ENCODE data around the gene IQCN. TPM values are rescaled to one million over a fixed set of nuclear protein-coding genes. Genes with fewer than 3 reads are reported as not detected.

The IQCN gene
- total RNA-seq, 4 donors from 2014 or later = 5.7 to 17.0 (median 8.9) TPM

- TF ChIP-seq CTCF (IDR thresholded peaks at IDR 0.05) = no peak
- TF ChIP-seq POLR2A (IDR thresholded peaks at IDR 0.05) = no peak
- DNase-seq = peak; percentile 18 to 30
- no peaks in the 10 kb centered on the region for H3K36me3 ChIP-seq
- H3K9me3 ChIP-seq = no peaks in the 10 kb centered on the region
- H3K27me3 ChIP-seq = peaks cover 8% of the 10 kb centered on the region
- no peak overlapping the region for H3K4me3 ChIP-seq (replicated peaks in 1 of 3)
- peaks cover 7 to 25% of the 10 kb centered on the region in 2 donors for H3K4me1 ChIP-seq
- WGBS, 2 donors = 9% methylated on average over 10 of the region's 33 CpGs; no CpG with 5 or more reads in 1 of the 2 donors
- intact Hi-C loops (cut with DNase I) = no loop called here
- H3K27ac ChIP-seq = no peak overlapping the region
Measured at GRCh38 chr19:18220632-18221275, 53.5 kb downstream of the IQCN start.

- Histone ChIP-seq H3K36me3 (no peaks in the 10 kb centered on the region), H3K9me3 (no peaks in the 10 kb centered on the region), H3K4me3 (replicated peaks in 1 of 3) (no peak overlapping the region), H3K27ac (no peak overlapping the region), H3K27me3 (peaks cover 3% of the 10 kb centered on the region), H3K4me1 (peaks cover 5 to 18% of the 10 kb centered on the region in 2 donors)
- TF ChIP-seq POLR2A (IDR thresholded peaks at IDR 0.05) = no peak
- TF ChIP-seq CTCF (IDR thresholded peaks at IDR 0.05) = no peak
- intact Hi-C loops (cut with DNase I) = no loop called here
- DNase-seq = no peak
- WGBS, 2 donors = 71 to 84% methylated on average over 3 to 23 of the region's 28 CpGs
Measured at GRCh38 chr19:18219911-18220631, 54.2 kb downstream of the IQCN start.

DNA sequence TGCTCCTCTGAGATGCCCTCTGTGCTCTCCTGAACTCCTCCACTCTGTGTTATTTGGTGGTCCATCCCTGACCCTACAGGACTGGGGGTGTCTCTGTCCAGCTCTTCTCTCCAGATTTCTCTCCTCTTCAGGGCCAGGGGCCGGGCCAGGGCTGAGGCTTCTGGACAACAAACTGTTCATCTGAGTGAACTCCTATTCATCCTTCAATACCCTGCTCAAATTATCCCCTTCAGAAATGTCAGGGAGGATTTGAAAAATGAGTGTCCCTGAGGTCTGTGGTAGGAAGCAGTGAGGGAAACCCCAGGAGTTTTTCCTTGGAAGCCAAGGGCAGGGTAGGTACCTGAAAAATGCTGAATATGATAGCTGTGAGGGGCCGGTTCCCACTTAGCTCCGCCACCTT, 55.7 kb downstream of the IQCN start:
- no peaks in the 10 kb centered on the region for H3K36me3 ChIP-seq
- intact Hi-C loops (cut with DNase I) = no loop called here
- TF ChIP-seq POLR2A (IDR thresholded peaks at IDR 0.05) (no peak), CTCF (IDR thresholded peaks at IDR 0.05) (no peak)
- H3K9me3 ChIP-seq = no peaks in the 10 kb centered on the region
- peaks cover 0 to 9% of the 10 kb centered on the region in 2 donors for H3K4me1 ChIP-seq
- 87 to 89% methylated on average over 3 of the region's 3 CpGs for WGBS, 2 donors
- H3K27me3 ChIP-seq = no peaks in the 10 kb centered on the region
- H3K27ac ChIP-seq = no peak overlapping the region
- no peak overlapping the region for H3K4me3 ChIP-seq (replicated peaks in 1 of 3)
- DNase-seq = no peak

GRCh38 chr19:18218159-18218558, 56.1 kb downstream of the IQCN start:
- Histone ChIP-seq H3K27ac (no peak overlapping the region), H3K36me3 (no peaks in the 10 kb centered on the region), H3K4me3 (replicated peaks in 1 of 3) (no peak overlapping the region), H3K27me3 (no peaks in the 10 kb centered on the region), H3K4me1 (peaks cover 0 to 9% of the 10 kb centered on the region in 2 donors), H3K9me3 (no peaks in the 10 kb centered on the region)
- 88 to 89% methylated on average over 6 to 10 of the region's 17 CpGs for WGBS, 2 donors
- DNase-seq = no peak
- intact Hi-C loops (cut with DNase I) = no loop called here
- TF ChIP-seq POLR2A (IDR thresholded peaks at IDR 0.05) (no peak), CTCF (IDR thresholded peaks at IDR 0.05) (no peak)

DNA sequence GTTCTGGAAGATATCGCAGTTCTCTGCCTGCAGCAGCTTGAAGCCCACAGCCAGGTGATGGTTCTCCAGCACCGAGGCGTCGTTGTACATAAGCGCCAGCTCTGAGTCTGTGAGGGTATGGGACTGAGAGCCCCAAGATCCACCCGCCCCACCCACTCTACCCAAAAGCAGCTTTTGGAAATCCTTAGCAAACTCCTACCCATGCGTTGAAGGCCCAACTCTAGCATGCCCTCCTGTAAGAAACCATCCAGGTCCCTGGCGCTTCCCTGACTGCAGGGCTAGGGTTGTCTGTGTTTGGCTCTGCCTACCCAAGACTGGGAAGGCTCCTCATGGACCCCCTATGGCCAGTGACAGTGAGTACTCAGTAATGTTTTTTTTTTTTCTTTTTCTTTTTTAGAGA, 57.5 kb downstream of the IQCN start:
- no peaks in the 10 kb centered on the region for H3K9me3 ChIP-seq
- no peaks in the 10 kb centered on the region for H3K27me3 ChIP-seq
- TF ChIP-seq POLR2A (IDR thresholded peaks at IDR 0.05) (no peak), CTCF (IDR thresholded peaks at IDR 0.05) (no peak)
- H3K27ac ChIP-seq = no peak overlapping the region
- H3K36me3 ChIP-seq = no peaks in the 10 kb centered on the region
- intact Hi-C loops (cut with DNase I) = no loop called here
- H3K4me3 ChIP-seq (replicated peaks in 1 of 3) = no peak overlapping the region
- no peak for DNase-seq
- H3K4me1 ChIP-seq = peaks cover 0 to 9% of the 10 kb centered on the region in 2 donors
- WGBS, 2 donors = 91 to 93% methylated on average over 8 of the region's 8 CpGs

Measured in thyroid gland (tissue), 4 donors.